PFSK-1 (cell line): ENCODE measurements around the gene CNPY2.

Source experiments
- FOXP2 ChIP-seq: optimal IDR thresholded peaks from 2 replicates; pipeline ENCODE3; 2011; ENCODE audit warnings: borderline replicate concordance, control low read depth, inconsistent platforms; ENCODE audit not compliant: insufficient read depth; ENCODE audit errors: extremely low read length, extremely low read depth
- POLR2AphosphoS5 ChIP-seq: IDR thresholded peaks from 2 replicates; pipeline ENCODE4 v1.6.1; 2012; ENCODE audit warnings: low read depth, mild to moderate bottlenecking, control low read depth, low read length, moderate library complexity
- SIN3A ChIP-seq: IDR thresholded peaks from 2 replicates; pipeline ENCODE4 v1.6.1; 2012; ENCODE audit warnings: mild to moderate bottlenecking, low read length, moderate library complexity, borderline replicate concordance; ENCODE audit not compliant: insufficient read depth
- TAF1 ChIP-seq: IDR thresholded peaks from 2 replicates; pipeline ENCODE4 v1.6.1; 2012; ENCODE audit warnings: low read length, control low read depth, borderline replicate concordance; ENCODE audit not compliant: insufficient read depth
- TF ChIP-seq, protein P1 (sequence below), 2 experiments: IDR thresholded peaks; 2 replicates each; pipeline versions ENCODE4 v1.6.1 to v1.8.0; 2011 to 2012; ENCODE audit warnings: low read depth in 2 of 2, low read length in 2 of 2, control low read depth in 1 of 2, inconsistent platforms in 1 of 2, mild to moderate bottlenecking in 1 of 2, moderate library complexity in 1 of 2; ENCODE audit not compliant: insufficient read depth in 1 of 2

DNA sequence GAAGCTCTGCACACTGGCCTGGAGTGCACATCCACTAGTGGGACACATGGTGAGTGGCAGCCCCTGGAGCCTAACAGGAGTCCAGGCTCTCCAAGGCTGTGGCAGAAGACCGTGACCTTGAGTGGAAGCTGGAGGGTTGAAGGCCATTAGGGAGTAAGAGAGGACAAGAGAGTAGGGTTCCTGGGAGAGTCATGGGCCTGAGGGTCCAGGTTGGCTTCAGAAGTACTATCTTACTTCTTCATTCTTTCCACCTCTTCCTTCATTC lies 23.3 kb upstream of the CNPY2 start:
- no peak for TF ChIP-seq POLR2AphosphoS5
- TF ChIP-seq TAF1 = no peak
- TF ChIP-seq, protein P1, sequence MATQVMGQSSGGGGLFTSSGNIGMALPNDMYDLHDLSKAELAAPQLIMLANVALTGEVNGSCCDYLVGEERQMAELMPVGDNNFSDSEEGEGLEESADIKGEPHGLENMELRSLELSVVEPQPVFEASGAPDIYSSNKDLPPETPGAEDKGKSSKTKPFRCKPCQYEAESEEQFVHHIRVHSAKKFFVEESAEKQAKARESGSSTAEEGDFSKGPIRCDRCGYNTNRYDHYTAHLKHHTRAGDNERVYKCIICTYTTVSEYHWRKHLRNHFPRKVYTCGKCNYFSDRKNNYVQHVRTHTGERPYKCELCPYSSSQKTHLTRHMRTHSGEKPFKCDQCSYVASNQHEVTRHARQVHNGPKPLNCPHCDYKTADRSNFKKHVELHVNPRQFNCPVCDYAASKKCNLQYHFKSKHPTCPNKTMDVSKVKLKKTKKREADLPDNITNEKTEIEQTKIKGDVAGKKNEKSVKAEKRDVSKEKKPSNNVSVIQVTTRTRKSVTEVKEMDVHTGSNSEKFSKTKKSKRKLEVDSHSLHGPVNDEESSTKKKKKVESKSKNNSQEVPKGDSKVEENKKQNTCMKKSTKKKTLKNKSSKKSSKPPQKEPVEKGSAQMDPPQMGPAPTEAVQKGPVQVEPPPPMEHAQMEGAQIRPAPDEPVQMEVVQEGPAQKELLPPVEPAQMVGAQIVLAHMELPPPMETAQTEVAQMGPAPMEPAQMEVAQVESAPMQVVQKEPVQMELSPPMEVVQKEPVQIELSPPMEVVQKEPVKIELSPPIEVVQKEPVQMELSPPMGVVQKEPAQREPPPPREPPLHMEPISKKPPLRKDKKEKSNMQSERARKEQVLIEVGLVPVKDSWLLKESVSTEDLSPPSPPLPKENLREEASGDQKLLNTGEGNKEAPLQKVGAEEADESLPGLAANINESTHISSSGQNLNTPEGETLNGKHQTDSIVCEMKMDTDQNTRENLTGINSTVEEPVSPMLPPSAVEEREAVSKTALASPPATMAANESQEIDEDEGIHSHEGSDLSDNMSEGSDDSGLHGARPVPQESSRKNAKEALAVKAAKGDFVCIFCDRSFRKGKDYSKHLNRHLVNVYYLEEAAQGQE (IDR thresholded peaks at IDR 0.05; ENCODE audit: insufficient read depth in 1 of 2, low read depth in 2 of 2, low read length in 2 of 2) = no peak
- no peak for TF ChIP-seq SIN3A
- no peak for TF ChIP-seq FOXP2
